Fibroblast of skin of right biceps (primary cell): ENCODE data around the gene USP10.
"Not testable (repeated sequence)": the region's sequence is repeated elsewhere in the genome, so short reads cannot be mapped to it uniquely, and the experiment has no call there.

ENCODE experiments used
- DNase-seq: peaks from one replicate; pipeline ENCODE4 v3.0.0-alpha.2; 2013

The USP10 gene

GRCh38 chr16:84729716-84730320 is 30.0 kb downstream of the USP10 start:
- DNase-seq, result no peak

- DNase-seq, result peak; percentile 95
Measured at GRCh38 chr16:84730406-84731106, 30.8 kb downstream of the USP10 start.

- not testable (repeated sequence) for DNase-seq
Measured at GRCh38 chr16:84732332-84732673, 32.5 kb downstream of the USP10 start.

- DNase-seq, result no peak
Measured at GRCh38 chr16:84732674-84733352, 33.0 kb downstream of the USP10 start.

GRCh38 chr16:84735849-84736586 is 36.2 kb downstream of the USP10 start:
- DNase-seq, result no peak

- no peak for DNase-seq
Measured at GRCh38 chr16:84737192-84738011, 37.6 kb downstream of the USP10 start.

- DNase-seq, result peak; percentile 68
Measured at GRCh38 chr16:84738255-84739038, 38.6 kb downstream of the USP10 start.

- peak; percentile 85 for DNase-seq
Measured at GRCh38 chr16:84739349-84740124, 39.7 kb downstream of the USP10 start.

- DNase-seq, result no peak
Measured at GRCh38 chr16:84740596-84741116, 40.9 kb downstream of the USP10 start.

- DNase-seq, result peak; percentile 59
Measured at GRCh38 chr16:84741340-84741830, 41.6 kb downstream of the USP10 start.

- DNase-seq, result no peak
Measured at GRCh38 chr16:84742641-84743092, 42.9 kb downstream of the USP10 start.

GRCh38 chr16:84746231-84746630 is 46.4 kb downstream of the USP10 start:
- no peak for DNase-seq

- no peak for DNase-seq
Measured at GRCh38 chr16:84746875-84747274, 47.1 kb downstream of the USP10 start.

GRCh38 chr16:84748247-84748646 is 48.4 kb downstream of the USP10 start:
- DNase-seq, result not testable (repeated sequence)

GRCh38 chr16:84749072-84749471 is 49.3 kb downstream of the USP10 start:
- no peak for DNase-seq

GRCh38 chr16:84749815-84750214 is 50.0 kb downstream of the USP10 start:
- DNase-seq, result no peak

GRCh38 chr16:84750575-84750974 is 50.8 kb downstream of the USP10 start:
- no peak for DNase-seq

GRCh38 chr16:84751241-84751640 is 51.4 kb downstream of the USP10 start:
- DNase-seq, result no peak

- DNase-seq, result peak; percentile 44
Measured at GRCh38 chr16:84751947-84752346, 52.1 kb downstream of the USP10 start.

GRCh38 chr16:84752600-84752999 is 52.8 kb downstream of the USP10 start:
- DNase-seq, result no peak
